Activated gamma-delta T cell treated with Interleukin-2 at 50 U/mL for 16 hours (primary cell): Measurements from ENCODE around the gene SGCE.

Experiments used
- DNase-seq: peaks from one replicate; pipeline ENCODE4 v3.0.0-alpha.2; 2020

The SGCE gene

GRCh38 chr7:94620703-94621118 lies 35.2 kb downstream of the SGCE start:
- DNase-seq: no peak

GRCh38 chr7:94618126-94618525 lies 37.8 kb downstream of the SGCE start:
- no peak for DNase-seq

- DNase-seq: no peak
Observed at GRCh38 chr7:94616855-94617254, 39.1 kb downstream of the SGCE start.

GRCh38 chr7:94615666-94616065 lies 40.3 kb downstream of the SGCE start:
- DNase-seq: no peak

- no peak for DNase-seq
Observed at GRCh38 chr7:94612661-94613060, 43.3 kb downstream of the SGCE start.

- DNase-seq: no peak
Observed at GRCh38 chr7:94612253-94612652, 43.7 kb downstream of the SGCE start.

GRCh38 chr7:94609561-94609960 lies 46.4 kb downstream of the SGCE start:
- DNase-seq: no peak

GRCh38 chr7:94605031-94605430 lies 50.9 kb downstream of the SGCE start:
- DNase-seq: no peak

- no peak for DNase-seq
Observed at GRCh38 chr7:94602181-94602580, 53.8 kb downstream of the SGCE start.

GRCh38 chr7:94600267-94600666 lies 55.7 kb downstream of the SGCE start:
- no peak for DNase-seq

GRCh38 chr7:94595717-94596116 lies 60.2 kb downstream of the SGCE start:
- DNase-seq: no peak

GRCh38 chr7:94594882-94595281 lies 61.1 kb downstream of the SGCE start:
- DNase-seq: no peak

- no peak for DNase-seq
Observed at GRCh38 chr7:94591176-94591575, 64.8 kb downstream of the SGCE start.

- no peak for DNase-seq
Observed at GRCh38 chr7:94590526-94591162, 65.3 kb downstream of the SGCE start.

- DNase-seq: no peak
Observed at GRCh38 chr7:94588075-94588474, 67.9 kb downstream of the SGCE start.

- DNase-seq: no peak
Observed at GRCh38 chr7:94584113-94584512, 71.8 kb downstream of the SGCE start.

- no peak for DNase-seq
Observed at GRCh38 chr7:94580601-94581000, 75.3 kb downstream of the SGCE start.

GRCh38 chr7:94579470-94579869 lies 76.5 kb downstream of the SGCE start:
- no peak for DNase-seq

GRCh38 chr7:94578614-94579013 lies 77.3 kb downstream of the SGCE start:
- no peak for DNase-seq

- no peak for DNase-seq
Observed at GRCh38 chr7:94577357-94577756, 78.6 kb downstream of the SGCE start.

- DNase-seq: no peak
Observed at GRCh38 chr7:94576316-94576715, 79.6 kb downstream of the SGCE start.

GRCh38 chr7:94575646-94576045 lies 80.3 kb downstream of the SGCE start:
- DNase-seq: no peak

- DNase-seq: no peak
Observed at GRCh38 chr7:94571816-94572215, 84.1 kb downstream of the SGCE start.

GRCh38 chr7:94567396-94567795 lies 88.5 kb downstream of the SGCE start:
- no peak for DNase-seq

GRCh38 chr7:94565247-94565894 lies 90.6 kb downstream of the SGCE start:
- no peak for DNase-seq
